HG02588 (cell line): ENCODE measurements around the gene RAB43.
"Not testable (repeated sequence)": the region's sequence is repeated elsewhere in the genome, so short reads cannot be mapped to it uniquely, and the experiment has no call there.

ENCODE experiments used
- ATAC-seq: cut with Tn5 transposase; IDR thresholded peaks from one replicate; pipeline ENCODE4 v1.9.1; 2021; ENCODE audit warnings: mild to moderate bottlenecking, moderate library complexity; ENCODE audit not compliant: unreplicated experiment

RAB43 gene

DNA sequence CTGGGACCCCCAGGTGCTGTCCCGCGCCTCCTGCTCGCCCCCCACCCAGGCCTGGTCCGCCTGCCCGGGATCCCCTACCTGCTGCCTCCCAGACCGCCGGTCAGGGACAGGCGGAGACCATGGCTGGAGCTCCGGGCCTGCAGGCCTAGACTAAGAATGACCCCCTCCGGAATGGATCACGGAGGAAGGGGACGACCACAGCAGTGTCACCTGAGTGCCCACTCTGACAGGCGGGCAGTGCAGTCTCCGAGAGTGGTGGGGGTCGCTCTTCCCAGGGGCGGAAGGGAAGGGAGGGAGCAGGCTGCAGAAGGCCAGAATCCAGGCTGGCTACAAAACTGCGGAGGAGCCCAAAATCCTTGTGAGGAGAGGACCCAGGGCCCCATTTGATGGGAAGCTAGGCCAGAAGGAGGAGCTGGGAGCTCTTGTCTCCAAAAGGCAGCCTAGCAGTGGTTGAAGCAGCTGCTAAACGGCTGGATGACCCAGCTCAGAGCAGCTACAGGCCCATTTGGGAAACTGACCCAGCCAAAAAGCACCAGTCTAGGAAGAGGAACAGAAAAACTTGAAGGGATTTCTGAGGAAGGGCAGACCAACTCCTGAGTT is 908 bp upstream of the RAB43 start:
- no peak for ATAC-seq

DNA sequence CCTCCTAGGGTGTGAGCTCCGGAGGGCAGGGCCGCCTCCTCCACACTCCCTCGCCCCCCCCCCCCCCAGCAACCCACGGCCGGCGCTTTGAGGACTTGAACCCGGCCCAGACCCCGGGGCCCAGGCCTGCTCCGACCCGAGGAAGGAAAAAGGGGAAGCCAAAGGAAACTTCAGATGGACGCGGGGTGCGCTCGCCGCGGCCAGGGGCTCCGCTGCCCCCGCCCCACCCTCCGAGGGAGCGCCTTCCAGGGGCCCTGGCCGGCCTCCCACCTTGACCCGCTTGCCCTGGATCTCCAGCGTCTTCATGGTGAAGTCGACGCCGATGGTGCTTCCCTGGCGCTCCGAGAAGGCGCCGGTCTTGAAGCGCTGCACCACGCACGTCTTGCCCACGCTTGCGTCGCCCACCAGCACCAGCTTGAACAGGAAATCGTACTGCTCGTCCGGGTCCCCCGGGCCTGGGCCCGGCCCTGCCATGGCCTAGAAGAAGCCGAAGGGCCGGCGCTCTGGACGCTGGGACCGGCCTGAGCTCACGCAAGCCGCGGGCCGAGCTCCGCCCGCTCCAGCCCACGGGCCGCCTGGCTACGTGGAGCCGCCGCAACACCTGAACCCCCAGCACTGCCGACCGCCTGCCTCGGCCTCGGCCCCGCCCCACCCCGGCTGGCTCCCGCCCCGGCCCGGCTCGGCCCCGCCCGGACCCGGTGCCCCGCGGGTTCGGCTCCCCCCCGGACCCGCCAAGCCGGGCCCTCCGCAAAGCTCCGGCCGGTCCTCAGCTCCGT is 400 bp downstream of the RAB43 start:
- no peak for ATAC-seq

DNA sequence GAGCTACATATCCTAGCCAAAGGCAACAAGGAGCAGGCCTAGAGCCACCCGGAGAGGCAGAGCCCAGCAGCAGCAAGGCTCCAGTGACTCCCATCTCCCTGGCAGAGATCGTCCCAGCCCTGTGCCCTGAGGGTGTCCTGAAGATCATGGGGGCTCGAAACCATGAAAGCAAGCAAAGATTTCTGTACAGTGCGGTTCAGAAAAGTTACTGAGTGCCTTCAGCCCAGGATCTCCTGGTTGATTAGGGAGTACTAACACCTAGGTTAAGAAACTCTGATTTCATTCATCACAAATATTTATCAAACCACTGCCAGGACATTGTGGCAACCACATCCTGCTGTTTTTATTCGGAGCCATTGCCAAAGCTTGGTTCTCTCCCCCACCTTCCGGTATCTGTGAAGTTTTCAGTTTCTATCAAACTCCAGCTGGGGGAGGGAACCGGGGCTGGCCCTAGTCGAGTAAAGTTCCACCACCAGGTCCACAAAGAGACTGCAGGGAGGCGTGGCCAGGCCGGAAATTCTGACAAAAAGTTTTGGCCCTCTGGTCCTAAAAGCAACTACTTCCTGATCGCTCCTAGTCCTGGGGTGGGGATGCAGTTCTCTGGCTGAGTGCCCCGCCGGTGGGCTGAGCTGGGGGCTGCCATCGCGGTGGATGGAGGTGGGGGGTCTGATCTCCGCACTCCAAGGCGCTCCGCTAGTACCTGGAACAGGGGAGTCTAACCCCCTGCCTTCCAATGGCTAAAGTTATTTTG is 1.2 kb downstream of the RAB43 start:
- ATAC-seq, result peak; percentile 60

DNA sequence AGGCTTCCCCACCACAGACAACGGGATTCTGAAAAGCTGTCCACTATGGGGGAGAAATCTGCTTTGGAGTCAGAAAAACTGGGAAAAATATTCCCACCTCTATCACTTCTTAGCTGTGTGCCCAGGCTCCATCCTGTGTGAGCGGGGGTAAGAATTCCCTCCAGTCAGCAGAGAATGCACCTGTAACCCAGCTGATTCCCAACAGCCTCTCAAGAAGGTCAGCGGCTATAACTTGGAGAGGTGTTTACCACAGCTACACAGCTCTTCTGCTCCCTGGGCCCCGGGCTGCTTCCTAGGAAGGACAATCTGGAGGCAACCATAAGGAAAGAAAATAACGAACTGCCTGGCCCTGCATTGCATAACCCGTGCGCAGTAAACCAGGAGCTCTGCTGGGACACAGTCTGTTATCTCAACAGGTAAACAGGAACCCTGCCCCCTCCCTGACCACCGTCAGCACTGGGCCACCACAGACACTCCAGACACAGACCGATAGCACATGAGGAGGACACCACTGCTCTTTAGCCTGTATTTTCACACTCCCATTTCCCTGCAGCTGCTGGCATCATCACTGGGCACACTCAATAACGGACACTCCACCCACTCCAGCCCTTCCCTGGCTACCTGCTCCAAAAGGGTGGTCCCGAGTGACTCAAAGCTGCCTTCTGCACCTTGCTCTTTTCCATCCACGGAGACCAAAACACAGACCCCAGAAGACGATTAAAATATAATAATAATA is 2.1 kb downstream of the RAB43 start:
- no peak for ATAC-seq

GRCh38 chr3:129118745-129119144 is 2.9 kb downstream of the RAB43 start:
- ATAC-seq, result no peak

- no peak for ATAC-seq
Measured at GRCh38 chr3:129117134-129117533, 4.5 kb downstream of the RAB43 start.

GRCh38 chr3:129116482-129116946 is 5.1 kb downstream of the RAB43 start:
- no peak for ATAC-seq

- ATAC-seq, result no peak
Measured at GRCh38 chr3:129114455-129114854, 7.1 kb downstream of the RAB43 start.

DNA sequence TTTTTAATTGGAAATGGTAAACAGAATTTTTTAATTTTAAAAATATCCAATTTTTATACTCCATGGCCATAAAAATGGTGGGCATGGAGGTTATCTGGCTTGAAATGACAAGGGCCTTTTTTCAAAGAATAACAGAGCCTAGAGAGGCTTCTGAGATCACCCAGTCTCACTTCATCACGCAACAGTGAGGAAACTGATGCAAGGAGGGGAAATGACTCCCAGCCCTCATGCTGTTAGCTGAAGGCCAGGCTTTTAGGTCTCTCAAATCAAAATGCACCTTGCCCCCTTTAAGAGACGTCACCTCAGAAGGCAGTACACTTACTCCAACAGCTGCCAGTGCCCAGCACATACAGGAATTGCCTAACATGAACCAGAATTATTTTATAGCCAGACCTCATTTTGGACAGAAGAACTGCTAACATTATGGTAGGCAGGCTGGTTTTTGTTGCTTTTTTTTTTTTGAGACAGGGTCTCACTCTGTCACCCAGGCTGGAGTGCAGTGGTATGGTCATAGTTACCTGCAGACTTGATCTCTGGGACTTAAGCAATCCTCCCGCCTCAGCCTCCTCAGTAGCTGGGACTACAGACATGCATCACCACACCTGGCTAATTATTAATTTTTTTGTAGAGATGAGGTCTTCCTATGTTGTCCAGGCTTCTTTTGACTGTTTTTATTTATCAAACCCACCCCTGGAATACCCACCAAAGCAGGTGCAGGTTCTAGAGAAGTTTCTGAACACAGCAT is 9.1 kb downstream of the RAB43 start:
- no peak for ATAC-seq

GRCh38 chr3:129111076-129111780 is 10.4 kb downstream of the RAB43 start:
- ATAC-seq, result not testable (repeated sequence)

DNA sequence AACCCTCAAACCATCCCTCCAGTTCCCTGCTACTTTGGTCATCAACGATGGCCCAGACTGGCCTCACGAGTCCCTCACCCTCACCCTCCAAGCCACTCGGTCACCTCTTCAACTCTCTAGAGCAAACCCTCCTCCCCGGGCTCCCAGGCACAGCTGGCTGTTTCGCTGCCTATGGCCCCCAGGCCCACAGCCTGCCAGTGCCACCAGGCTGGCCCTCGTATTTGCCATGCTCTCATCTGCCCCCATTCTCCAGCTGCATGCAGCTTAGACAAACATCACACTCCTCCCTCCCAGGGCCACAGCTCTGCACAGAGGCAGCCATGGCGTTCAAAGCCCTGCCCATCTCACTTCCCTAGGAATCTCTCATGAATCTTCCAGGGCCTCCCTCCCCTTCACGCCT is 13.8 kb downstream of the RAB43 start:
- no peak for ATAC-seq

- ATAC-seq, result no peak
Measured at GRCh38 chr3:129106866-129107565, 14.6 kb downstream of the RAB43 start.

- ATAC-seq, result no peak
Measured at GRCh38 chr3:129106320-129106719, 15.3 kb downstream of the RAB43 start.

DNA sequence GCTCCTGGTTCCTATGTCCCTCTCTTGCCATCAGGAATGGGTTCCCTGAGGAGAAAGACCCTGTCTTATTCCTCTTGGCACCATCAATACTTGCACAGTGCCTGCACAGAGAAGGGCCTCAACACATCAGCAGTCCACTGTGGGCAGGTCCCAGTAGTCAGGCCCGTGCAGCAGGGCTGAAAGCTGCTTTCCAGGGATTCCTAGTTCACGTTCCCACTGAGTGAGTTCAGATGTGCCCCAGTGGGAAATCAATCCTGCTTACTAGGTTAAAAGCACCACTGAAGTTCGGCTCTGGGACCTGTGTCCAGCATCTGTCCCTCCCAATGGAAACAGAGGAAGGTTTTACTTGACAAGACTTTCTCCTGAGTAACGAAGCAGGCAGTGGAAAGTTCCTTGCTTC is 15.7 kb downstream of the RAB43 start:
- ATAC-seq, result no peak

DNA sequence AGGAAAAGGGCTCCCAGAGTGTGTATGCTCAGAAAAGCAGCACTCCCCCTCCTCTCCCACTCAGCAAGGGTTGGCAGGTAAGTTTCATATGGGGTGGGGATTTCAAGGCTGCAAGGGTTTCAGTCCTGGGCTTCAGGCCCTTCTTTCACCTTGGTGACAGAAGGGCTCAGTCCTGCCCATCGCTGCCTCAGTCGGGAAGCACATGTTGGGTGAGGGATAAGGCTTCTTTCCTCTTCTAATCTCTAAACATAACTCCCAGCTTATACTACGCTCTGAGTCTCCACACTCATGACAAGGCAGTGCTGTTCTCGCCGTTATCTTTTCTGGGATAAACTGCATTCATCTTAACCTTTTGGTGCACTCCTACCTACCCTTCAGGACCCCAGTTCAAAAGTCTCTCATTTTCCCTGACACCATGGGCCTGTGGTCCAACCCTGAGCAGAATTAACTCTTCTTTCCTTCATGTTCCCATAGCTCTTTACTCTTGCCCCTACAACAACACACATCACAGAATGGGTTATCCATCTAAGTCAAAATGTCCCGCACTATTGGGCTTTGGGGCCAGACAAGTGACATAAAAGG is 17.0 kb downstream of the RAB43 start:
- no peak for ATAC-seq

DNA sequence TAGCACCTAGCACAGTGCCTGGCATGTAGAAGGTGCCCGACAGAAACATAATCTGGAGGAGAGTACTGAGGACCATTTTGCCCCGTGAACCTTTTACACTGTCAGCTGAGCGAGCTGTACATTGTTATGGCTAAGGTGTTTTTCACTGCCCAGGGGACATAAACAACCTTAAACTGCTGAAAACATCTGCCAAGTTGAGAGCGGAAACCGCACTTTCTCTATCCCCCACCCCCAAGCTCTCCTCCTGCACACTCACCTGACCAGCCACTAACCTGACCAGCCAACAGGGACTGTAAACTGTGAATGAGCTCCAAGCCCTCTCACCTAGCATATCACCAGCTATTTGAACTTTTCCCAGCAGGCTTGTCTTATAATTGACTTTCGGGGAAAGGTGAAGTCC is 17.6 kb downstream of the RAB43 start:
- ATAC-seq, result no peak

DNA sequence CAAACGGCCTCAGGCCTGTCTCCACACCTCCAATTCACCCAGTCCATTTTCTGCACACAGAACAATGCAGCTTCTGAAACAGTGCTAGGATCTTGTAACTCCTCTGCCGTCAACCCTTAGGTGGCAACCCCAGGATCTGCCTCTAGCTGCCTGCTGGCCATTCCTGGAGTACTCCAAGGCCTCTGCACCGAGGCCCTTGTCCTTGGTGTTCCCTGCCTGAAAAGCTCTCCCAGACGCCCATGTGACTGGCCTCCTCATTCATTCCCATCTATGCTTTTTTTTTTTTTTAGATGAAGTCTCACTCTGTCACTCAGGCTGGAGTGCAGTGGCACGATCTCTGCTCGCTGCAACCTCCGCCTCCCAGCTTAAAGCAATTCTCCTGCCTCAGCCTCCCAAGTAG is 18.3 kb downstream of the RAB43 start:
- ATAC-seq, result no peak

GRCh38 chr3:129101370-129102138 is 20.1 kb downstream of the RAB43 start:
- ATAC-seq, result no peak
